ENCODE data around the gene ATP8A2. TPM values are rescaled to one million over a fixed set of nuclear protein-coding genes. Genes with fewer than 3 reads are reported as not detected.

Gene ATP8A2
- polyA plus RNA-seq, 3 donors = not detected

DNA sequence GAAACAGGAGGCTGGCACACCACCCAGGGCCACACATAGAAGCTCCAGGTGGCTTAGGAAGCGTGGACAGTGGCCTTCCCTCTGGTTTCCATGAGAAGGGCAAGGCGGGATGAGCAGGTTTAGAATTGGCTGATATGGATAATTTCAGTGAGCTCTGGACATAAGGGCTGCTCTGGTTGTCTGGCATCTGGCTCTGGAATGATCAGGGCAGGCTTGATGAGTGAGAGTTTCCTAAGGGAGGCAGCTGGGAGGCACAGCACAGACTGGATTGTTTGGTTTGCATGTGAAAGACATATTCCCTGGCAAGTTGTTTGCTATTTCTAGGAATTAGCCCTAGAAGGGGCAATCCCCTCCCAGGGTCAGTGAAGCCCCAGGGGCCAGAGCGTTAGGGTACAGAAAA, 129.5 kb downstream of the ATP8A2 start:
- Mint-ChIP-seq H3K4me1 (no peaks in the 10 kb centered on the region), H3K4me3 (no peak overlapping the region), H3K27me3 (ENCODE audit: low read depth in 3 of 3) (peaks cover 0 to 6% (median 2%) of the 10 kb centered on the region in 3 donors), H3K9me3 (peaks cover 0 to 2% (median 0%) of the 10 kb centered on the region in 7 donors), H3K27ac (peak overlapping the region in 1 of 7 donors; percentile 15), H3K36me3 (no peaks in the 10 kb centered on the region)
- TF ChIP-seq, protein P1, sequence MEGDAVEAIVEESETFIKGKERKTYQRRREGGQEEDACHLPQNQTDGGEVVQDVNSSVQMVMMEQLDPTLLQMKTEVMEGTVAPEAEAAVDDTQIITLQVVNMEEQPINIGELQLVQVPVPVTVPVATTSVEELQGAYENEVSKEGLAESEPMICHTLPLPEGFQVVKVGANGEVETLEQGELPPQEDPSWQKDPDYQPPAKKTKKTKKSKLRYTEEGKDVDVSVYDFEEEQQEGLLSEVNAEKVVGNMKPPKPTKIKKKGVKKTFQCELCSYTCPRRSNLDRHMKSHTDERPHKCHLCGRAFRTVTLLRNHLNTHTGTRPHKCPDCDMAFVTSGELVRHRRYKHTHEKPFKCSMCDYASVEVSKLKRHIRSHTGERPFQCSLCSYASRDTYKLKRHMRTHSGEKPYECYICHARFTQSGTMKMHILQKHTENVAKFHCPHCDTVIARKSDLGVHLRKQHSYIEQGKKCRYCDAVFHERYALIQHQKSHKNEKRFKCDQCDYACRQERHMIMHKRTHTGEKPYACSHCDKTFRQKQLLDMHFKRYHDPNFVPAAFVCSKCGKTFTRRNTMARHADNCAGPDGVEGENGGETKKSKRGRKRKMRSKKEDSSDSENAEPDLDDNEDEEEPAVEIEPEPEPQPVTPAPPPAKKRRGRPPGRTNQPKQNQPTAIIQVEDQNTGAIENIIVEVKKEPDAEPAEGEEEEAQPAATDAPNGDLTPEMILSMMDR (IDR thresholded peaks at IDR 0.05) = no peak
- 88% methylated on average over 2 of the region's 3 CpGs for WGBS (ENCODE audit: insufficient coverage)
- Histone ChIP-seq H4K20me1 (ENCODE audit: insufficient read depth, low read length) (no peaks in the 10 kb centered on the region), H3K4me1 (ENCODE audit: control insufficient read depth in 1 of 2, insufficient read depth in 2 of 2, low read length in 2 of 2) (no peaks in the 10 kb centered on the region), H3K9me3 (replicated peaks in 1 of 2; ENCODE audit: control insufficient read depth in 1 of 2, insufficient read depth in 1 of 2, low read length in 2 of 2) (no peaks in the 10 kb centered on the region), H3K27me3 (ENCODE audit: control insufficient read depth in 2 of 2, insufficient read depth in 2 of 2, low read length in 2 of 2) (no peaks in the 10 kb centered on the region), H3K4me2 (replicated peaks; ENCODE audit: extremely low read depth, low read length, poor library complexity, severe bottlenecking) (no peak overlapping the region), H3K79me2 (ENCODE audit: insufficient read depth, low read length) (no peaks in the 10 kb centered on the region), H3K36me3 (replicated peaks in 1 of 2; ENCODE audit: control insufficient read depth in 1 of 2, insufficient read depth in 2 of 2, low read length in 2 of 2) (no peaks in the 10 kb centered on the region), H3K27ac (ENCODE audit: low read depth in 1 of 2, low read length in 2 of 2) (no peak overlapping the region), H3K9ac (ENCODE audit: insufficient read depth, low read length, poor library complexity, severe bottlenecking) (no peak overlapping the region), H2AFZ (ENCODE audit: insufficient read depth, low read depth, low read length, poor library complexity, severe bottlenecking) (no peak overlapping the region), H3K4me3 (replicated peaks in 1 of 3; ENCODE audit: low read depth in 2 of 3, low read length in 3 of 3) (no peak overlapping the region)
- intact Hi-C loops (cut with micrococcal nuclease) = no loop called here
- no peak for DNase-seq

DNA sequence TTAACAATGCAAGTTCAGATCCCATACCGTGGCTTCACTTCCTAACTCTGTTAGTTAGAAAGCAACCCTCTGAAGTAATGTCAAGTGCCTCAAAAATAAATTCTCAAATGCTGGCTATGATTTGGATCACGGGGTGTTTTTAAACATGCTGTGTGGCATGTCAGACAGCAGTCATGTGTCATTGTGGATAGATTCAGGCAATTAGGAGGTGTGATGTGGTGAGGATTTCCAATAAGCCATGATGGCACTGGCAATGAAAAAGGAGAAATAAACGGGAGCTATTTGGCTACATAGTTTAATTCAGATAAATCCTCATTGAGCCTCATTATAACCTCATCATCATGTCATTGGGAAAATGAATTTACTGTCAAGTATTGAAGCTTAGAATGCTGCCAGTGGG, 130.3 kb downstream of the ATP8A2 start:
- no peaks in the 10 kb centered on the region for H3K4me1 Mint-ChIP-seq
- Histone ChIP-seq H4K20me1 (ENCODE audit: insufficient read depth, low read length) (no peaks in the 10 kb centered on the region), H3K4me2 (replicated peaks; ENCODE audit: extremely low read depth, low read length, poor library complexity, severe bottlenecking) (no peak overlapping the region), H2AFZ (ENCODE audit: insufficient read depth, low read depth, low read length, poor library complexity, severe bottlenecking) (no peak overlapping the region), H3K9me3 (replicated peaks in 1 of 2; ENCODE audit: control insufficient read depth in 1 of 2, insufficient read depth in 1 of 2, low read length in 2 of 2) (no peaks in the 10 kb centered on the region), H3K27ac (ENCODE audit: low read depth in 1 of 2, low read length in 2 of 2) (no peak overlapping the region), H3K4me1 (ENCODE audit: control insufficient read depth in 1 of 2, insufficient read depth in 2 of 2, low read length in 2 of 2) (no peaks in the 10 kb centered on the region), H3K9ac (ENCODE audit: insufficient read depth, low read length, poor library complexity, severe bottlenecking) (no peak overlapping the region), H3K27me3 (ENCODE audit: control insufficient read depth in 2 of 2, insufficient read depth in 2 of 2, low read length in 2 of 2) (no peaks in the 10 kb centered on the region), H3K36me3 (replicated peaks in 1 of 2; ENCODE audit: control insufficient read depth in 1 of 2, insufficient read depth in 2 of 2, low read length in 2 of 2) (no peaks in the 10 kb centered on the region), H3K79me2 (ENCODE audit: insufficient read depth, low read length) (no peaks in the 10 kb centered on the region), H3K4me3 (replicated peaks in 1 of 3; ENCODE audit: low read depth in 2 of 3, low read length in 3 of 3) (no peak overlapping the region)
- 70% methylated on average over 2 of the region's 3 CpGs for WGBS (ENCODE audit: insufficient coverage)
- peaks cover 0 to 2% (median 0%) of the 10 kb centered on the region in 7 donors for H3K9me3 Mint-ChIP-seq
- no peak for DNase-seq
- no peak overlapping the region for H3K4me3 Mint-ChIP-seq
- no peak overlapping the region for H3K27ac Mint-ChIP-seq
- intact Hi-C loops (cut with micrococcal nuclease) = no loop called here
- H3K27me3 Mint-ChIP-seq (ENCODE audit: low read depth in 3 of 3) = peaks cover 0 to 4% (median 2%) of the 10 kb centered on the region in 3 donors
- H3K36me3 Mint-ChIP-seq = no peaks in the 10 kb centered on the region
- TF ChIP-seq, protein P1 (IDR thresholded peaks at IDR 0.05) = no peak

Measured in CD14-positive monocyte (primary cell).